Eye (tissue), 1 donor: ENCODE data around the gene PRR16.

Experiments
- DNase-seq: peaks from one replicate; pipeline ENCODE4 v3.0.0-alpha.2; 2015

PRR16 gene

GRCh38 chr5:120591911-120592310 lies 127.8 kb downstream of the PRR16 start:
- no peak for DNase-seq

DNA sequence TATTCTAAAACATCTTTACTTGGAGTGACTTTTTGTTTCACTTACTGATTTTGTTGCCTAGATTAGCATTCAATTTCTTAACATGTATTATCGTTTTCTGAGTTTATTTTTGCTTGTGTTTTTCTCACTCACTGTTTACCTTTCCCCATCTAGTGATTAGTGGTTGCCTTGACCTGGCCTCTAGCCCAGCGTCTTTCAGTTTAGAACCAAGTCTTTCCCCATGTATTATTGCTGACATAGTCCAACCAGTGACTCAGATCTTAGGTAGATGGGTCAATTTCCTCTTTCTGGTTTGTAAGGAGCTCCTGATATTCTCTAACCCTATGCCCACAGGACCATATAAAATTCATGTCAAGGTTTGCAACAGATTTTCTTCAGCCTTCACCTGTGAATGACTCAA lies 135.5 kb downstream of the PRR16 start:
- no peak for DNase-seq

DNA sequence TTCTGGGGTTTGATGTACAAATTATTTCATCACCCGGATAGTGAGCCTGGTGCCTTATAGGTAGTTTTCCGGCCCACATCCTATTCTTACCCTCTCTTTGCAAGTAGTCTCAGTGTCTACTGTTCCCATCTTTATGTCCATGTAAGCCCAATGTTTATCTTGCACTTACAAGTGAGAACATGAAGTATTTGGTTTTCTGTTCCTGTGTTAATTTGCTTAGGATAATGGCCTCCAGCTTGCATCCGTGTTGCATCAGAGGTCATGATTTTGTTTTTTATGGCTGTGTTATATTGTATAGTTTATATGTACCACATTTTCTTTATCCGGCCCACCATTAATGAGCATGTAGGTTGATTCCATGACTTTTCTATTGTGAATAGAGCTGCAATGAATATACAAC lies 136.5 kb downstream of the PRR16 start:
- no peak for DNase-seq

GRCh38 chr5:120602033-120602432 lies 137.9 kb downstream of the PRR16 start:
- DNase-seq = no peak

DNA sequence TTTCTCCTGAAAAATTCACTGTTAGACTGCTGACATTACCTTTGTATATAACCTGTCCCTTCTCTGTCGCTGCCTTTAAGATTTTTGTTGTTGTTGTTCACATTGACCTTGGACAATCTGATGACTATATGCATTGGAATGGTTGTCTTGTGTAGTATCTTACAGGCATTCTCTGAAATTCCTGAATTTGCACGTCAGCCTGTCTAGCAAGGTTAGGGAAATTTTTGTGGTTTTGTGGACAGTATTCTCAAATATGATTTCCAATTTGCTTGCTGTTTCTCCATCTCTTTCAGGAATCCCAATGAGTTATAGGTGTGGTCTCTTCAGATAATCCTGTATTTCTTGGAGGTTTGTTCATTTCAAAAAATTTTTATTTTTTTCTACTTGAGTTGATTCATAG lies 140.8 kb downstream of the PRR16 start:
- peak; percentile 15 for DNase-seq

- no peak for DNase-seq
These were observed 141.4 kb downstream of the PRR16 start for GRCh38 chr5:120605325-120606079.

DNA sequence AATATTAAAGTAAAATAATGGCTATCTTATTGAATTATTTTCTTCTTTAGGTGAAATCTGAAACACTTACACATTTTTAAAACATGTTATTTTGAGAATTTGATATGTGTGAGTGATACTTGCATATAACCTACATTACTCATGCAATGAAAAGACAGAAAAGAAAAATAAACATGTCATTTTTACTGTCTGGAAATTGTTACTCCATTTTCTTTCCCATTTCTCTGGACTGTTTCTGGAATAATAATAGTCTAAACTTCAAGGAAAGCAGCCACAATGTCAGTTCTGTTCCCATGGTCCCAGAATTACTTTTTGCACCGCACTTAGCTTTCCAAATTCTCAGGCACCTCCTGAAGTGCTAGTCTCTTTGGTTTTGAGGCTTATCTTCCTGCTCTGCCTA lies 145.5 kb downstream of the PRR16 start:
- no peak for DNase-seq

GRCh38 chr5:120610145-120610544 lies 146.0 kb downstream of the PRR16 start:
- DNase-seq = no peak

DNA sequence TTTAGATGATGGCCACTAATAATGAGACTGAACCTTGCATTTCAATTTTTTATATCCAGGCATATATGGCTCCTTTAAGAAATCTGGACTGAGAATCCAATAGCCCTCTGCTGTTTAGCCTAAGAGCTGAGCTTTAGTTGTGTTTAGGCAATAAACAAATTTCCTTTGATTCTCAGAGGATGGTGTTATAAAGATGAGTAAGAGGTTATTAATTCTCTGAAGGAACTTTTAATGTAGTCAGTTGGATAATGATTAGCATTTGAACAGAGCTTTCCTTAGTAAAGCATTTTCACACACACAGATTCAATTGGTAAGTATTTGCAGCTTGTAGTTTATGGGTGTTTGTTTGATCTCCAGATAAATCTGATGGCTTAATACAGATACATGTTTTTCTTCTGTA lies 149.6 kb downstream of the PRR16 start:
- DNase-seq = no peak

DNA sequence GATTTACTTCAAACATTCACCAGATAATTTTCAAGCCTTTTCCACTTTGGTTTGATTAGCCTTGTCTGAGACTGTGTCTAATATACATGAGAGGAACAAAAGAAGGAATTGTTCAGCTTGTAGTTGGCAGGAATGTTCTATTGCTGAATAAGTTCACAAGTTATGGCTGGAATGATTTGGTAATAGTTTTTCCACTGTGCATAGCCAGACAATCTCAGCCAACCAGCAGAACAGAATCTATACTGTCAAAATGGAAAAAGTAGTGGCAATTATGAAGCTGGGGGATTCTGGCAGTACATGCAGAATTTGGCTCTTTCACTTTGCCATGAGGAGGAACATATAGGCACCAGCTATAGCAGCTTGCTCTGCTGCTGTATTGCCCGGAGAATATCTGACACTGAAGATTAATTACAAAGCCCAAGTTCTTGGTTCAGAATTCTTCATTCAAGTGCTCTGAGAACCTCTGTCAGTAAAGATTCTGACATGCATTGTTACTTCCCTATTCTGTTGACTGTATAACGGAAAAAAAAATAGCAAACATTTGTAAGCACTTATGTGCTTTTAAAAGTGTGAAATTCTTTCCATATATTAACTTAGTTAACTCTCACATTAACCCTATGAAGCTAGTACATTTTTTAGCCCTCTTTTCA lies 150.6 kb downstream of the PRR16 start:
- DNase-seq = peak; percentile 66

DNA sequence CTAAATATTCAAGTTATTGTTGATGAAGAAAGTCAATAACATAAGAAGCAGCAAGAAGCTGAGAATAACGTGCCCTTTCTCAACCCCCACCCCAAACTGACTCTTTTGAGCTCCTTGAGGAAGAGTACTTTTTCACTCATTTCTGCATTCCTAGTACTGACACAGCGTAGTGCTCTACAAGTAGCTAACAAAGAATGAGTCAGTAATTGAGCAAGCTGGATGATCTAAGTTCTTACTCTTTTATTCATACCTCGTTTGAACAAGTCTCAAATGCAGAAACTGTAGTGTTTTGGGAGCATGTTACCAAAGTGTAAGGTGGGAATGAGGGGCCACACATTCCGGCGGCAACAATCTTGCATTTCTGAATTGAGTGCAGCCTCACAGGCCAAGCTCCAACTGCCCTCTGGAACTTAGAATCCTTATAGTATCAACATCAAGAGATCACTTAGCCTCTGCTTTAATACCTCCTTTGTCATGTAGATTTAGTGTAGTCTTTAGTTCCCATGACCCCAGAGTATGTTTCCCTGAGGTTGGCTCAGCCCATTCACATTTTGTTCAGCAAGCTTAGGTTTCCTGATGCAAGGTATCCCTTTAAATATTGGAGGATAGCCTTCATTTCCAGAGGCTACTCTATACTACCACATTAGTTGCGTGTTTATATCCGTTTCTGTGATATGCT lies 152.0 kb downstream of the PRR16 start:
- no peak for DNase-seq

GRCh38 chr5:120621339-120621738 lies 157.2 kb downstream of the PRR16 start:
- no peak for DNase-seq

DNA sequence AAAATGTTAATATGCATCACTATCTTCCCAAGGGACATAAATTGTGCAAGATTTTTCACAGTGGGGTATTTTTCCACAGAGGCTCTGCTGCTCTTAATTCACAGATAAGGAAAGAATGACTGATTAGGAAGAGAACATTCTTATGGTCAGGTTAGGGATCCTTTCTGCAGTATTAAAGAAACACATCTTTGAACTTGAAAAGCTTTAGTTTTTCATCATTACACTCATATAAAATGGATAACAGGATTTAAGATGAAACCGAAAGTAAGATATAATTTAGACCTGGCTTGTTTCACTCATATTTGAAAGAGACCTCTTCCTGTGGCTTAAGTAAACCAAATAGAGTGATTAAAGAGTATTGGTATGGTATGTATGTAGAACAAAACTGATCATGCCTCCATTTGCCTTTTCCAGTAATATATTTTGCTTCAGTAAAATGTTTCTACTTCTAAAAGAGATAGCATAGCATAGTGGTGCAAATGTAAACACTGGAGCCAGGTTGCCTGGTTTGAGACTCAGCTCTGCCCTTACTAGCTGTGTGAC lies 160.0 kb downstream of the PRR16 start:
- no peak for DNase-seq

DNA sequence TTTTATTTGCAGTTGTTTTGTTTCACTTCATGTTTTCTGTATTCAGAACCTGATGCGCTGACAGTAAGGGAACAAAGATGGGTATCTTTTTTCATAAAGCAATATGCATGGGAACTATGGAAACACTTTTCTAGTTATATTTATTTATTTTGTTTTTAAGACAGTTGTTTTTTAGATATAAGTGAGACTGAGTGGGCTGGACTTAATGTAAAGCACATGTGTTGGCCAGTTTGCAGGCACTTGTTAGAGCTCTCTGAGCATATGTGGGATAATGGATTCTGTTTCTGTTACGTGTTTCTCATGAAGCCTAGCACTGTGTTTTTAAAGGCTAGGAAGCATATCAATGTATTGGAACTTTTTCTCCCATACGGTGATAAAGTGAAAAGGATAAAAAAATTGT lies 164.1 kb downstream of the PRR16 start:
- peak; percentile 32 for DNase-seq

DNA sequence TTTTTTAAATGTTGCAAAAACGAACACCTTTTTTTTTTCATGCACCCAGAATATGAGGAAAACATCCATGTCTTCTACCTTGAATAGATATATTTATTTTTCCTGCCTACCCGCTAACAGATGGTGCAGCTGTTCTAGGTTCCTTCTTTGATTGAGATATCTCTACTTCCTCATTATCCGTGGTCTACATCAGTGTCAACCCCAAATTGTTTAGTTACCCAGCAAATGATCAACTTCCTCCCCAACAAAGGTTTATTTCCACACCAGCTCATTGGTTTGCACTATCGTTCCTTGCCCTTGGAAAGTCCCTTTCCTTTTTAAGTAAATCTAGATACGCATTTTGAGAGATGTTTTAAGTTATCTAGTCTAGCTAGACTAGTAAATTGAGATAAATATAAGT lies 166.4 kb downstream of the PRR16 start:
- DNase-seq = no peak

DNA sequence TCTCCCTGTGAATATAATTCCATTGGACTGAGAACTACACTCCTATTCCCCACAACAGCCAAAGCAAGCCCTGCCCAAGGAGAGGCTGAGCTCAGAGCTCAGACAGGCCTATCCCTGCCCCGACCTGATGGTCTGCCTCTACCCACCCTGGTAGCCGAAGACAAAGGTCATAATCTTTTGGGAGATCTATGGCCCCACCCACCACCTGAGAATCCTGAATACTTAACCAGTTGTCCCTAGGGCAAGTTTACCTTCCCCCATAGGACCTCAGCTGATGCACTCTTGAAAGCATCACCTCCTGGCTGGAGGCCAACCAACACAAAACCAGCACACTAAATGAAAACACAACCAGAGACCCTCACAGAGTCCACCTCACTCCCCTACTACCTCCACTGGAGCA lies 167.5 kb downstream of the PRR16 start:
- DNase-seq = no peak

GRCh38 chr5:120632430-120632829 lies 168.3 kb downstream of the PRR16 start:
- DNase-seq = no peak

GRCh38 chr5:120638449-120638848 lies 174.3 kb downstream of the PRR16 start:
- DNase-seq = no peak

DNA sequence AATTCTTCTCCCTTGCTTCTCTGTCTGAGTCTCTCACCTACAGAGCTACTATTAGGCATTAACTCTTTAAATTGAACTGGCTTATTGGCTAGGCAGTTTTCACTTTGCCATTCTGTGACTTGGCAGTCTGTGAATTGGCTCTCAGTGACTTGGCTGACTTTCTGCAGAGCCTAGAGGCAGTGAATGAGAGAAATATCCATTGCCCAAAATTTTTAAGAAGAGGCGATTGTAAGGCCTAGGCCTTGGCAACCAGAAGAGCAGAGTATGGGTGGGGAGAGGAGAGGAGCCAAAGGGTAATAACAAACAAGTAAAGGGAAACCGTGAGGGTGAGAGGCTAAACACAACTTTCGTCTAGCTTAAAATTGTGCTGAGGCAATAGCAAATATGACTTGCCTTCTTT lies 176.7 kb downstream of the PRR16 start:
- DNase-seq = no peak

DNA sequence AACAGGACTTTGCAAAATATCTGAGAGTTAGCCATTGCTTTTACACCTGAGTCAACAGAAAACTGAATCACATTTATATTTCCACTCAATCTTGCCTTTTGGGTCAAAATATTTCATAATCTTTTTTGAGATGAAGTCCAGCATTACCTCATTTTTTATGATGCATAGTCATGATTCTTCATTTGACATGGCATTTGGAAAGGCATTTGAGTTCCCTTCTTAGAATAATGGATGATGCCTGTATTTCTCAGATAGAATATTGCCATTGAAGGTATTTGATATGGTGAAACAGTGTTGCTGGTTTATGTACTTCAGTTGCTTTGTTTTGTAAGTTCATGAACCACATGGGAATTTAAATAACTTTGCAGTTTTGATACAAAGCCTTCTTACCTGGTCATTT lies 180.4 kb downstream of the PRR16 start:
- no peak for DNase-seq

GRCh38 chr5:120655828-120656435 lies 191.8 kb downstream of the PRR16 start:
- peak; percentile 51 for DNase-seq

DNA sequence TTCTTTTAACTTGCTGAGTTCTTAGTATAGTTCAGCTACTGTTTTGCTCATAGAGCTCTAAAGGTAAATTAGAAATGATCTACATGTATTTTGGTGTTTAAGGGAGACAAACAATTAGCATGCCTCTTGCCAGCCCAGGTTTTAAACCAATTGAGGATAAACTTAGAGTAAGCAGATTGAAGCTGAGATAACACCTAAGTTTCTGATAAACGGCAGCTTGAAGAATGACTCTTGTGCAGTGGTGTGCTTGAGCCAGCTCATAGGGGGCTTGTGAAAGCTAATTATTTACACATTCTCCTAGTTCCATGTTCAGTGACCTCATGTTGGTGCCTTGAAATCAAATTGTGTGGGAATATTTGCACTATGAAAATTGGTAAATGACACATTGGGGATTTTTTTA lies 193.0 kb downstream of the PRR16 start:
- DNase-seq = no peak

DNA sequence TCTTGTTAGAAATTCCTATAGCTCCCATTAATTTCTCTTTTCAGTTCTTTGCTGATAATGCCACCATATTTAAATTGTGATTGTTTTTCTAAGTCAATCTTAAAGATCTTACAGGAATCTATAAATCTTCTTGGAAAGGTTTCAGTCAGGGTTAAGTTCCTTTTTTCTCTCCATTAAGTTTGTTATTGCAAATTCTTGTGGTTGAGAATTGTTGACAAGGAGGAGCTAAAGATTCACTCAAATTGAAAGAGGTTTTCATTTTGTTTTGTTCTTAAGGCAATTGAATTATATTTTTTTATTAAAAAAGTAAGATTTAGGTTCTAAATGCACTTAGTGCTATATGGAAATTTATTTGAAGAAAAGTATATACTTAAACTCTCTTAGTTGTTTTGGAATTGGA lies 213.4 kb downstream of the PRR16 start:
- DNase-seq = no peak

GRCh38 chr5:120678279-120678678 lies 214.2 kb downstream of the PRR16 start:
- DNase-seq = no peak
